Measurements from ENCODE around the gene GK.

Gene GK

DNA sequence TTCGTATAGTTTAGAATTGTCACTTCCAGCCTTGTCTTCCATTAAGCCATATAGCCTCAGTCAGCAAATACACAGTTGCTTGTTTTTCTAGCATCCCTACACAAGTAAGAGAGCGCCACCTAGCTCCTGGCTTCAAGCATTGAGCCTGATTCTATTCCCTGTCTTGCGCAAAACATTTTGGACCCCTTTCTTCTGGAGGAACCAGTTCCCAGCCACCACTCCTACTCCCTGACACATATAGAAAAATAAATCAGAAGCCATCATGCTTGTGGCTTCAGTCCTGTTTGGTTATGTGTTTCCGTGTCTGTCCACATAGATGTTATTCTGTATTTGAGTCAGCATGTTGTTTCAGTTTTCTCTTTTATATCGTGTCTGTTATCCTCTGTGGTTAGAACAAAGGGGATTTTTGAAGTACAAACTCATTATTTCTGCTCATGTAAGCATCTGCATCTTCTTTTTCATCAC is 59.9 kb downstream of the GK start:
- TF ChIP-seq CTCF (IDR thresholded peaks at IDR 0.05; ENCODE audit: extremely low read depth, insufficient read depth, missing control alignments): peak; percentile 51
- DNase-seq (ENCODE audit: low spot score): peak; percentile 72
- in situ Hi-C loops (cut with MboI; ENCODE audit: low pct_unique_long_range_greater_than_20kb, low sequenced_read_pairs, unreplicated experiment): no loop called here

DNA sequence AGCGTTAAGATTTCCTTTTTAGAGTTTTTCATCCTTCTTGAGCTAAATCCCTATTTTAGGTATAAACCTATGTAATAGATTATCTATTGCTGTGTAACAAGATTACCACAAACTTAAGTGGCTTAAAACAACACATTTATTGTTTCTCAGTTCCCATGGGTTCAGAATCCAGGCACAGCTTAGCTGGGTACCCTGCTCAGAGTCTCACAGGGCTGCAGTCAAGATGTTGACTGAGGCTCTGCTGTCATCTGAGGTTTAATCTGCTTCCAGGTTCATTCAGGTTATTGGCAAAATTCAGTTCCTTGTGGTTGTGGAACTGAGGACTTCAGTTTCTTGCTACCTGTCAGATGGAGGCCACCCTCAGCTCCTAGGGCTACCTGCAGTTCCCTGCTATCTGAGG is 60.9 kb downstream of the GK start:
- no peak for DNase-seq (ENCODE audit: low spot score)
- in situ Hi-C loops (cut with MboI; ENCODE audit: low pct_unique_long_range_greater_than_20kb, low sequenced_read_pairs, unreplicated experiment): no loop called here
- no peak for TF ChIP-seq CTCF (IDR thresholded peaks at IDR 0.05; ENCODE audit: extremely low read depth, insufficient read depth, missing control alignments)

DNA sequence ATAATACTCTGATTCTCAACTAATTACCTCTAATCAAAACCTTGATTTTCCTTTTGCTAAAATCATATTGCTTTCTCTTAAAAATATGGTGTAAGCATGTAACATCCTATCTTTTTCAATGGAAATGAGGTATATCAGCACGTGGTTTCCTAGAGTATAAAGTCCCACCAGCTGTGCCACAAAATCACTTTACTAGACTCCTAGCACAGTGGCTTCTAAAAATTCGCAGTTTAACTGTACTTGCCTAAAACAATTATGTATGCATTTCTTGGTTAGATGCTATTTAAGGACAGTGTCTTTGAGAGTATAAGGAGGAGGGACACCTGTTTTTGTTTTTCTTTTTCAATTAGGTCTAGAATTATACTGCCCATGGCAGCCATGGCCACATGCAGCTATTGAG is 62.8 kb downstream of the GK start:
- TF ChIP-seq CTCF (IDR thresholded peaks at IDR 0.05; ENCODE audit: extremely low read depth, insufficient read depth, missing control alignments): no peak
- in situ Hi-C loops (cut with MboI; ENCODE audit: low pct_unique_long_range_greater_than_20kb, low sequenced_read_pairs, unreplicated experiment): no loop called here
- no peak for DNase-seq (ENCODE audit: low spot score)

GRCh38 chrX:30733852-30734660 is 80.8 kb downstream of the GK start:
- TF ChIP-seq CTCF (IDR thresholded peaks at IDR 0.05; ENCODE audit: extremely low read depth, insufficient read depth, missing control alignments): no peak
- no peak for DNase-seq (ENCODE audit: low spot score)
- in situ Hi-C loops (cut with MboI; ENCODE audit: low pct_unique_long_range_greater_than_20kb, low sequenced_read_pairs, unreplicated experiment): loop anchor here (10.0 kb wide), 1 partner anchor 91 kb away; no protein-coding TSS in a partner anchor

- TF ChIP-seq CTCF (IDR thresholded peaks at IDR 0.05; ENCODE audit: extremely low read depth, insufficient read depth, missing control alignments): no peak
- no peak for DNase-seq (ENCODE audit: low spot score)
- in situ Hi-C loops (cut with MboI; ENCODE audit: low pct_unique_long_range_greater_than_20kb, low sequenced_read_pairs, unreplicated experiment): loop anchor here (10.0 kb wide), 1 partner anchor 90 kb away; no protein-coding TSS in a partner anchor
Observed at GRCh38 chrX:30734782-30735181, 81.6 kb downstream of the GK start.

GRCh38 chrX:30735839-30736238 is 82.6 kb downstream of the GK start:
- in situ Hi-C loops (cut with MboI; ENCODE audit: low pct_unique_long_range_greater_than_20kb, low sequenced_read_pairs, unreplicated experiment): loop anchor here (10.0 kb wide), 1 partner anchor 89 kb away; no protein-coding TSS in a partner anchor
- peak; percentile 79 for TF ChIP-seq CTCF (IDR thresholded peaks at IDR 0.05; ENCODE audit: extremely low read depth, insufficient read depth, missing control alignments)
- peak; percentile 67 for DNase-seq (ENCODE audit: low spot score)

Data from GM13977 (cell line).